GM23248 (cell line): Measurements from ENCODE around the gene ANKRD34C. TPM values are rescaled to one million over a fixed set of nuclear protein-coding genes. Genes with fewer than 3 reads are reported as not detected.

Experiments
- DNase-seq: peaks from one replicate; pipeline ENCODE4 v3.0.0-alpha.2; 2015
- H2AFZ ChIP-seq: fragments of 200-600 bp; sonication (generic); 2 replicates; pipeline ENCODE4 v1.6.1; 2016; ENCODE audit warnings: antibody characterized with exemption
- H3F3A ChIP-seq: fragments of 200-600 bp; sonication (generic); 2 replicates; pipeline ENCODE4 v1.6.1; 2016; ENCODE audit warnings: mild to moderate bottlenecking, antibody characterized with exemption, mixed run types; ENCODE audit not compliant: insufficient read depth
- H3K27ac ChIP-seq: fragments of 200-600 bp; sonication (generic); 2 replicates; pipeline ENCODE4 v1.5.1; 2016; ENCODE audit warnings: mild to moderate bottlenecking
- H3K27me3 ChIP-seq: fragments of 200-600 bp; sonication (generic); replicated peaks from 2 replicates; pipeline ENCODE4 v1.6.1; 2016; ENCODE audit warnings: mild to moderate bottlenecking; ENCODE audit not compliant: insufficient read depth
- H3K36me3 ChIP-seq: fragments of 200-600 bp; sonication (generic); 2 replicates; pipeline ENCODE4 v1.6.1; 2016; ENCODE audit warnings: low read depth, mild to moderate bottlenecking
- H3K4me1 ChIP-seq: fragments of 200-600 bp; sonication (generic); 2 replicates; pipeline ENCODE4 v1.6.1; 2016; ENCODE audit warnings: mild to moderate bottlenecking; ENCODE audit not compliant: insufficient read depth
- H3K4me2 ChIP-seq: fragments of 200-600 bp; sonication (generic); one replicate; pipeline ENCODE4 v1.6.1; 2016; ENCODE audit warnings: mild to moderate bottlenecking; ENCODE audit not compliant: unreplicated experiment
- H3K4me3 ChIP-seq: fragments of 200-600 bp; sonication (generic); 2 replicates; pipeline ENCODE4 v1.5.1; 2016; ENCODE audit warnings: mild to moderate bottlenecking
- H3K79me2 ChIP-seq: fragments of 200-600 bp; sonication (generic); 2 replicates; pipeline ENCODE4 v1.6.1; 2016; ENCODE audit warnings: mild to moderate bottlenecking; ENCODE audit not compliant: insufficient read depth
- H3K9ac ChIP-seq: fragments of 200-600 bp; sonication (generic); 2 replicates; pipeline ENCODE4 v1.6.1; 2016; ENCODE audit warnings: mild to moderate bottlenecking
- H3K9me2 ChIP-seq: fragments of 200-600 bp; sonication (generic); 2 replicates; pipeline ENCODE4 v1.6.1; 2016; ENCODE audit warnings: mixed run types, mild to moderate bottlenecking, moderate library complexity; ENCODE audit not compliant: insufficient read depth
- H3K9me3 ChIP-seq: fragments of 200-600 bp; sonication (generic); one replicate; pipeline ENCODE4 v1.6.1; 2017; ENCODE audit warnings: low read depth
- H4K20me1 ChIP-seq: fragments of 200-600 bp; sonication (generic); 2 replicates; pipeline ENCODE4 v1.6.0; 2016; ENCODE audit not compliant: insufficient read depth
- EZH2 ChIP-seq: fragments of 200-600 bp; sonication (generic); IDR thresholded peaks from 2 replicates; pipeline ENCODE4 v1.6.1; 2018; ENCODE audit warnings: antibody characterized with exemption, mild to moderate bottlenecking; ENCODE audit not compliant: insufficient read depth, poor library complexity, severe bottlenecking
- EZH2phosphoT487 ChIP-seq: fragments of 200-600 bp; sonication (generic); IDR thresholded peaks from 2 replicates; pipeline ENCODE4 v1.6.1; 2018; ENCODE audit warnings: antibody characterized with exemption, moderate library complexity, mild to moderate bottlenecking, low read depth; ENCODE audit not compliant: insufficient read depth
- WGBS, 2 experiments: methylation state at CpG; one replicate each; pipeline ENCODE4 v1.1.6; 2015 to 2017; ENCODE audit warnings: low lambda C conversion rate in 2 of 2, low coverage in 1 of 2; ENCODE audit errors: missing lambda C conversion rate in 2 of 2; 5-methylcytosine and 5-hydroxymethylcytosine counted together
- in situ Hi-C: fragments of 300-500 bp; cut with MboI; formaldehyde crosslinking; loops from 2 replicates; pipeline ENCODE4 v1.15.0; 2020
- polyA plus RNA-seq: library from polyadenylated mRNA; unstranded; fragments of >200 nt; fragmentation: Nextera tagmentation; extraction: Ambion mirVana; gene quantifications from 2 replicates; pipeline ENCODE4 v1.2.1, GENCODE V29; 2016
- total RNA-seq: library from RNA; depleted of rRNA; stranded (reverse); fragments of >200 nt; shearing (Covaris generic); gene quantifications from 2 replicates; pipeline ENCODE4 v1.2.3, GENCODE V29; 2014

Gene ANKRD34C
- total and polyA plus RNA-seq, 2 experiments from 2014 or later, result not detected

DNA sequence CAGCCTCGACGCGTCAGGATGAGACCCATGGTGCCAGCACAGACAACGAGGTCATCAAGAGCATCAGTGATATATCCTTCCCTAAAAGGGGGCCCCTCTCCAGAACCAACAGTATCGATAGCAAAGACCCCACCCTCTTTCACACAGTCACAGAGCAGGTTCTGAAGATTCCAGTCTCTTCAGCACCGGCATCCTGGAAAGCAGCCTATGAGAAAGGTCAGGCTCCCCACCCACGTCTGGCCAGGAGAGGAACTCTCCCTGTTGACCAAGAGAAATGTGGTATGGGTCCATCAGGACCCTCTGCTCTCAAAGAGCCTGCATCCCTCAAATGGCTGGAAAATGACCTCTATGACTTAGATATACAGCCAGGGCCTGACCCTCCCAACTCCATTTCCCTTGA lies 11.6 kb downstream of the ANKRD34C start:
- no peak overlapping the region for H3K9ac ChIP-seq
- no peaks in the 10 kb centered on the region for H3K79me2 ChIP-seq
- H3K4me3 ChIP-seq, result no peak overlapping the region
- no peak for DNase-seq
- H3K36me3 ChIP-seq, result no peaks in the 10 kb centered on the region
- H3K4me2 ChIP-seq, result no peak overlapping the region
- H4K20me1 ChIP-seq, result no peaks in the 10 kb centered on the region
- no peak overlapping the region for H2AFZ ChIP-seq
- no peaks in the 10 kb centered on the region for H3K4me1 ChIP-seq
- TF ChIP-seq EZH2 (no peak), EZH2phosphoT487 (no peak)
- H3K9me2 ChIP-seq, result no peaks in the 10 kb centered on the region
- H3K9me3 ChIP-seq, result no peaks in the 10 kb centered on the region
- peaks cover 7% of the 10 kb centered on the region for H3K27me3 ChIP-seq
- H3K27ac ChIP-seq, result no peak overlapping the region
- in situ Hi-C loops, result no loop called here
- WGBS, 2 experiments, result 40 to 56% methylated on average over 5 to 6 of the region's 7 CpGs
- no peaks in the 10 kb centered on the region for H3F3A ChIP-seq

DNA sequence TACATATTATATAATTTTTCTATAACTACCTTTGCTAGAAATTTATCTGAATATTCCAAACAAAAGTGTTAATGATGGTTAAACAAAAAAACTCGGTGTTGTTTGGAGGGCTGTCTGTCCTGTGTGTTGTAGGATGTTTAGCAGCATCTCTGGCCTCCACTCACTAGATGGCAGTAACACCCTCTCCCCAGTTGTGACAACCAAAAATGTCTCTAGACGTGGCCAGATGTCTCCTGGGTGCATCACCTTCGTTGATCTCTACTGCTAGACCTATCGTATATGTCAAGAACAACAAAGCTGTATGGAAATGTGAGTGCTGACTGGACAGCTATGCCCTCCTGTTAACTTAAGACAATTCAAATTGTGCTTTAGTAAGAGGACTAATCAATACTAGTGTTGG lies 14.1 kb downstream of the ANKRD34C start:
- in situ Hi-C loops, result no loop called here

DNA sequence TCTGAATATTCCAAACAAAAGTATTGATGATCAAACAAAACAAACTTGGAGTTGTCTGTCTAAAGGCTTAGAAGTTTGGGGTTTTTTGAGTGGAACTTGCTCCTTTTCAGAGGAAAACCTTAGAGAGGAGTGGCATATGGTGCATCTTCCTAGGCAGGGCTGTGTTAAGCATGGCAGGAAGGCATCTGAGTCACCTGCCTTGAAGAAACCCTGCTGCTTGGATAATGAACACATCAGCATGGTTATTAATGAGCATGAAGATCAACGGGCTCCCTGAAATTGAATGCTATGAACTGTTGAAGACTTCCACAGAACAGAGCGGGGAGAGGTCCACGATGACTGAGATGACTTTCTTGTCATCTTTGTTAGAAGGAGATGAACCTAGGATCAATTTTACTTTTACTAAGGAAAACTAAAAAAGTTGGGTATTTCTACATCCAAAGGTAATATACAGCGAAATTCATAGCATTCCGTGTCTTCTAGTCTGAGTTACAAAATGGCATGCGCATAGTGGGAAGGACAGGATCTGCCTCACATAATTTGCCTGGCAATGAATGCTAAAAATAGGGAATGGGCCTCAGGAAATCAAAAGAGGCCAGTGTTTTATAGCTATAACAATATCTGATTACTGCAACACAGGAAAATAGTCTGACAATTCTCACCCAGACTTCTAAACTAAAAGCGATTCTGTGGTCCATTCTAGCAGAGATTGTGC lies 16.8 kb downstream of the ANKRD34C start:
- Histone ChIP-seq H3K36me3 (no peaks in the 10 kb centered on the region), H3K9ac (no peak overlapping the region), H3K4me3 (no peak overlapping the region), H4K20me1 (no peaks in the 10 kb centered on the region), H2AFZ (no peak overlapping the region), H3K79me2 (no peaks in the 10 kb centered on the region), H3K9me2 (no peaks in the 10 kb centered on the region), H3K27ac (no peak overlapping the region), H3K27me3 (peaks cover 31% of the 10 kb centered on the region), H3K9me3 (no peaks in the 10 kb centered on the region), H3F3A (no peaks in the 10 kb centered on the region), H3K4me1 (no peaks in the 10 kb centered on the region), H3K4me2 (no peak overlapping the region)
- no peak for DNase-seq
- 36 to 37% methylated on average over 7 of the region's 7 CpGs for WGBS, 2 experiments
- no peak for TF ChIP-seq EZH2phosphoT487
- in situ Hi-C loops, result no loop called here

More for the DNA sequence above, 14.1 kb downstream of the ANKRD34C start:
- H3K4me2 ChIP-seq, result no peak overlapping the region
- H4K20me1 ChIP-seq, result no peaks in the 10 kb centered on the region
- no peaks in the 10 kb centered on the region for H3K79me2 ChIP-seq
- H3K9me2 ChIP-seq, result no peaks in the 10 kb centered on the region
- H3F3A ChIP-seq, result no peaks in the 10 kb centered on the region
- H3K4me3 ChIP-seq, result no peak overlapping the region
- H3K36me3 ChIP-seq, result no peaks in the 10 kb centered on the region
- H3K9ac ChIP-seq, result no peak overlapping the region
- TF ChIP-seq EZH2phosphoT487, result no peak
- no peak for TF ChIP-seq EZH2
- WGBS, 2 experiments, result 35 to 43% methylated on average over 4 of the region's 4 CpGs
- DNase-seq, result no peak
- H3K4me1 ChIP-seq, result no peaks in the 10 kb centered on the region
- no peaks in the 10 kb centered on the region for H3K9me3 ChIP-seq
- no peak overlapping the region for H3K27ac ChIP-seq
- no peak overlapping the region for H2AFZ ChIP-seq
- peaks cover 19% of the 10 kb centered on the region for H3K27me3 ChIP-seq

- Histone ChIP-seq H3K4me3 (no peak overlapping the region), H3K36me3 (no peaks in the 10 kb centered on the region), H3K4me1 (no peaks in the 10 kb centered on the region), H3K9me2 (no peaks in the 10 kb centered on the region), H3K27me3 (peaks cover 36% of the 10 kb centered on the region), H3F3A (no peaks in the 10 kb centered on the region), H2AFZ (no peak overlapping the region), H3K79me2 (no peaks in the 10 kb centered on the region), H3K4me2 (no peak overlapping the region), H3K9ac (no peak overlapping the region), H3K9me3 (no peaks in the 10 kb centered on the region), H3K27ac (no peak overlapping the region), H4K20me1 (no peaks in the 10 kb centered on the region)
- WGBS, 2 experiments, result 11 to 14% methylated on average over 1 of the region's 1 CpG
- TF ChIP-seq EZH2 (no peak), EZH2phosphoT487 (no peak)
- no peak for DNase-seq
- in situ Hi-C loops, result no loop called here
Observed at GRCh38 chr15:79299841-79300235, 17.3 kb downstream of the ANKRD34C start.

DNA sequence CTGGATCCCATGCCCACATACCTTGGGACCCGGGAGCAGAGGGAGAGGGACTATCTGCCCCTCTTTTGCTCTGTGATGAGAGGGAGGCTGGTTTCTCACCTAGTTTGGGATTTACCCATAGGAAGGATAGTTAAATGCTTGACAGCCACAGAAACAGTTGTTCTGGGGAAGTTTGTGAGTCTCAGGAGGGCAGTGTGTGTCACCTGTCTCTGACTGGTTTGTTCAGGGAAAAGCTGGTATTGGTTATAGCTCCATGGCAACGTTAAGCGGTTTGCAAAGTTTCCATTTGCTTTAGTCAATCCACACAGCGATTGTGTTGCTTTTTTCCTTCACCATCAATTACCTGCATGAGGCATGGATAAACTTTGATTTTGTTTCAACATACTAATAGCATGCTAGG lies 24.7 kb downstream of the ANKRD34C start:
- Histone ChIP-seq H3K4me1 (peaks cover 4% of the 10 kb centered on the region; the same call in 1 of the 2 replicates), H3K27me3 (peaks cover 26% of the 10 kb centered on the region; the same call in 1 of the 2 replicates), H3K27ac (no peak overlapping the region), H3K9ac (no peak overlapping the region), H3K9me2 (no peaks in the 10 kb centered on the region), H3K9me3 (no peaks in the 10 kb centered on the region), H3K36me3 (no peaks in the 10 kb centered on the region), H4K20me1 (no peaks in the 10 kb centered on the region), H3K79me2 (peaks cover 12% of the 10 kb centered on the region), H2AFZ (no peak overlapping the region), H3K4me2 (no peak overlapping the region), H3K4me3 (no peak overlapping the region), H3F3A (no peaks in the 10 kb centered on the region)
- WGBS, 2 experiments, result 21 to 22% methylated on average over 4 of the region's 4 CpGs
- TF ChIP-seq EZH2 (no peak), EZH2phosphoT487 (no peak)
- DNase-seq, result no peak
- in situ Hi-C loops, result no loop called here
